Activated gamma-delta T cell (primary cell): ENCODE data around the gene TRAPPC1.

Experiments
- DNase-seq: peaks from one replicate; lab custom pipeline; 2025; lab: John Stamatoyannopoulos, UW

Gene TRAPPC1

GRCh38 chr17:7940743-7941142, 9.0 kb upstream of the TRAPPC1 start:
- DNase-seq, result no peak

GRCh38 chr17:7940034-7940433, 8.3 kb upstream of the TRAPPC1 start:
- DNase-seq, result no peak

GRCh38 chr17:7935859-7936258, 4.1 kb upstream of the TRAPPC1 start:
- no peak for DNase-seq

GRCh38 chr17:7932949-7933348, 1.2 kb upstream of the TRAPPC1 start:
- no peak for DNase-seq

- no peak for DNase-seq
Measured at GRCh38 chr17:7932483-7932891, 741 bp upstream of the TRAPPC1 start.

GRCh38 chr17:7930841-7931631, 710 bp downstream of the TRAPPC1 start:
- DNase-seq, result no peak

- no peak for DNase-seq
Measured at GRCh38 chr17:7929158-7930023, 2.4 kb downstream of the TRAPPC1 start, which contains the start of gene KCNAB3. Gene KCNAB3 (minus strand): TSS chr17:7929856. CDS start chr17:7929435, 421 bp downstream.

- no peak for DNase-seq
Measured at GRCh38 chr17:7927596-7927995, 4.2 kb downstream of the TRAPPC1 start.

- peak; percentile 61 for DNase-seq
Measured at GRCh38 chr17:7922845-7923628, 8.7 kb downstream of the TRAPPC1 start.

- no peak for DNase-seq
Measured at GRCh38 chr17:7922269-7922844, 9.4 kb downstream of the TRAPPC1 start.

GRCh38 chr17:7916808-7917207, 14.9 kb downstream of the TRAPPC1 start:
- no peak for DNase-seq

GRCh38 chr17:7916385-7916682, 15.4 kb downstream of the TRAPPC1 start:
- no peak for DNase-seq

GRCh38 chr17:7915611-7916384, 15.9 kb downstream of the TRAPPC1 start, which contains the start of gene RNF227:
Gene RNF227 (minus strand): TSS chr17:7916289. CDS start chr17:7916195, 94 bp downstream.
- DNase-seq, result peak; percentile 79

- DNase-seq, result no peak
Measured at GRCh38 chr17:7915179-7915610, 16.6 kb downstream of the TRAPPC1 start.

GRCh38 chr17:7912927-7913524, 18.7 kb downstream of the TRAPPC1 start:
- DNase-seq, result no peak

- DNase-seq, result no peak
Measured at GRCh38 chr17:7911116-7911515, 20.6 kb downstream of the TRAPPC1 start.

- DNase-seq, result no peak
Measured at GRCh38 chr17:7910711-7911110, 21.0 kb downstream of the TRAPPC1 start.

- no peak for DNase-seq
Measured at GRCh38 chr17:7910281-7910680, 21.5 kb downstream of the TRAPPC1 start.

- DNase-seq, result no peak
Measured at GRCh38 chr17:7909089-7909488, 22.7 kb downstream of the TRAPPC1 start.
